Naive thymus-derived CD8-positive, alpha-beta T cell (primary cell): ENCODE data around the gene PARD3. TPM values are rescaled to one million over a fixed set of nuclear protein-coding genes. Genes with fewer than 3 reads are reported as not detected.

Experiments used
- ATAC-seq, 2 donors: fragments of 150-1000 bp; cut with Tn5 transposase in 1 of 2; sonication (Bioruptor Pico), chemical (Tn5 transposase) in 1 of 2; 1 replicate in 1 of 2; 2 replicates in 1 of 2; pipeline ENCODE4 v1.10.0; 2021; ENCODE audit warnings: mild to moderate bottlenecking in 2 of 2, moderate library complexity in 2 of 2
- POLR2A ChIA-PET: fragments of 350-600 bp; sonication (Branson Sonifier 250); formaldehyde crosslinking; loops from one replicate; lab custom pipeline; 2021; ENCODE audit warnings: antibody characterized with exemption; lab: Charles Lee
- DNase-seq, 10 donors: peaks; one replicate each; pipeline versions ENCODE4 v3.0.0 to v3.0.0-alpha.2; 2020 to 2022
- H3K27ac Mint-ChIP-seq, 10 donors: one replicate each; pipeline ENCODE4 v1.8.0; 2020 to 2022; ENCODE audit warnings: mild to moderate bottlenecking in 10 of 10, mixed read lengths in 10 of 10, moderate library complexity in 4 of 10, inconsistent platforms in 1 of 10
- H3K27me3 Mint-ChIP-seq, 5 donors: one replicate each; pipeline ENCODE4 v1.8.0; 2021 to 2022; ENCODE audit warnings: mixed read lengths in 5 of 5
- H3K36me3 Mint-ChIP-seq, 3 donors: one replicate each; pipeline ENCODE4 v1.8.0; 2020 to 2022; ENCODE audit warnings: mixed read lengths in 3 of 3, mild to moderate bottlenecking in 2 of 3, inconsistent platforms in 1 of 3
- H3K4me1 Mint-ChIP-seq, 4 donors: one replicate each; pipeline ENCODE4 v1.8.0; 2021 to 2022; ENCODE audit warnings: mixed read lengths in 4 of 4
- H3K4me3 Mint-ChIP-seq, 10 donors: one replicate each; pipeline ENCODE4 v1.8.0; 2020 to 2022; ENCODE audit warnings: mild to moderate bottlenecking in 10 of 10, mixed read lengths in 10 of 10, moderate library complexity in 6 of 10, inconsistent platforms in 1 of 10
- H3K9me3 Mint-ChIP-seq, 9 donors: one replicate each; pipeline ENCODE4 v1.8.0; 2020 to 2022; ENCODE audit warnings: mixed read lengths in 9 of 9, mild to moderate bottlenecking in 3 of 9, inconsistent platforms in 1 of 9, moderate library complexity in 1 of 9
- polyA plus RNA-seq, 3 donors: library from polyadenylated mRNA; unstranded; fragments of 300-500 nt; fragmentation: Illumina TruSeq; gene quantifications; one replicate each; pipeline ENCODE4 v1.2.3, GENCODE V29; 2021
- total RNA-seq, 8 experiments: library from RNA in 2 of 8; stranded (reverse) in 2 of 8; gene quantifications; one replicate each; pipeline ENCODE4 v1.2.3 and lab custom pipeline; 2021 to 2026

PARD3 gene
- total and polyA plus RNA-seq, 5 experiments from 2014 or later = 0.10 to 0.51 (median 0.18) TPM

DNA sequence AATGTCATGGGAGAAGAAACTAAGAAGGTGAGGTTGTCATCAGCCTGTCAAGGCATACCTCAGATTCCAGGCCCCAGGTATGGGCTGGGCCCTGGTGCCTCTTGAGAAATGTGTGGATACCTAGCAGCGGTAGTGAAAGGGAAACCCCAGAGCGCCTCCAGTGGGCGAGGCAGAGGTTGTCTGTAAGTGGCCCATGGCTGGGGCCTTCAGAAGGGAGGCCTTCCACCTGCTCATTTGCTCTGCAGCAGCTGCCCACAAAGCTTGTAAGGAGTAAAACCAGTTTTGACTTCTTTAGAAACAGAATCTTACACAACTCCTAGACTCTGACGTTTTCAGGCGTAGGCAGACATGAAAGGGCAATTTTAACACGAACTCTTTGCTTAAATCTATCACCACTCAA, 509.9 kb downstream of the PARD3 start:
- Mint-ChIP-seq H3K4me1 (no peaks in the 10 kb centered on the region), H3K9me3 (no peaks in the 10 kb centered on the region), H3K4me3 (no peak overlapping the region), H3K36me3 (no peaks in the 10 kb centered on the region), H3K27me3 (no peaks in the 10 kb centered on the region), H3K27ac (no peak overlapping the region)
- no peak for DNase-seq
- POLR2A ChIA-PET = no interaction called here
- no peak for ATAC-seq

DNA sequence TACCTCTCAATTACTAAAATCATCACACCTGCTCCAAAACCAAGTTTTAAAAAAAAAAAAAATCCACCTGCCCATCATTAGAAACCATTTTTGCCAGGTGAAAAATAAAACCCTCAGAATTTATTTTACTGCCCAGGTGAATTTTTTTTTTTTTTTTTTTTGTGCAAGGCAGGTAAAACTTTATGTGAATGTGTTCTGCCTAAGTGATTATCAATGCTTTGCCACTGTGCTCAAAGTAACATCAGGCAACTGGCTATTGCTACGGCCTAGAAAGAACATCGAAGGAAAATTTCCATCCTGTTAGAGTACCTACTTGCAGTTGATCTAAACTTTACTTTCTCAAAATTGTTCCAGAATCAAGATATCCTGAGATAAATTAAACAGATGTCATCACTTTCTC, 512.1 kb downstream of the PARD3 start:
- H3K9me3 Mint-ChIP-seq = no peaks in the 10 kb centered on the region
- POLR2A ChIA-PET = no interaction called here

DNA sequence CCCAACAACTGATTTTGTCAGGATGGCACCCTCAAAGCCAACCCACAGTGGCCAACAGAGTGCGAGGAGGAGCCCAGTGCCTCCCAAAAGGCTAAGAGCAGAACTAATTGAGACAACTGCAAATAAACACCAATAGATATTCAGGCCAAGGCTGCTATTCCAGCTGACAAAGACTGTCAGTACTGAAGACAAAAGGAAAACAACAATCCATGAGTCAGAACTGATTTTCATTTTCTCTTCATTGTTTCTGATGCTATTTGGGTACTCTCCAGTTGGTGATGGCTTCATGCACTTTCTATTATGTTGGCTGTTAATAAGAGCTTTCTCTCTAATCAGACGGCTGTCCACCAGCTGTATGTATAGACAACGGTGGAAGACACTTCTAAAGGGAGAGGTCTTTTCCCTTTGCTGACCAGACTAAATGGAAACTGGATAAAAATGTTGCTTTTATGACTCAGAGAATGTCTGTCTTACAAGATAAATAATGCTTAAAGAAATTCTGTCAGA, 515.9 kb downstream of the PARD3 start:
- Mint-ChIP-seq H3K27ac (no peak overlapping the region), H3K9me3 (no peaks in the 10 kb centered on the region), H3K4me3 (no peak overlapping the region), H3K36me3 (no peaks in the 10 kb centered on the region), H3K27me3 (peaks cover 0 to 7% (median 0%) of the 10 kb centered on the region in 5 donors), H3K4me1 (no peaks in the 10 kb centered on the region)
- POLR2A ChIA-PET = no interaction called here
- no peak for ATAC-seq
- DNase-seq = no peak

More for the DNA sequence above, 512.1 kb downstream of the PARD3 start:
- Mint-ChIP-seq H3K4me1 (no peaks in the 10 kb centered on the region), H3K4me3 (no peak overlapping the region), H3K36me3 (no peaks in the 10 kb centered on the region), H3K27me3 (no peaks in the 10 kb centered on the region), H3K27ac (no peak overlapping the region)
- DNase-seq (no peak), ATAC-seq (no peak)

DNA sequence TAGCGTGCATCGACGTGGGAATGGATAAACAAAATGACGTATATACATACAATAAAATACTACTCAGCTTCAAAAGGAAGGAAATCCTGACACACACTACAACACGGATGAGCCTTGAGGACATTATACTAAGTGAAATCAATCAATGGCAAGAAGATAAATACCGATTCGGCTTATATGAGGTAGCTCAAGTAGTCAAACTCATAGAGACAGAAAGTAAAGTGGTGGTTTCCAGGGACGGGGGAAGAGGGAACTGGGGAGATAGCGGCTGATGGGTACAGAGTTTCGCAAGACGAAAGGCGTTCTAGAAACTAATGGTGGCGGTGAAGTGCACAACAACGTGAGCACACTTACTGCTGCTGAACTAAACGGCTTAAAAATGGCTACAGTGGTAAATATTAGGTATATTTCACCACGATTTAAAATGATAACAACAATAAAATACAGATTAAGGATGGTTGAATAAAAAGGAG, 516.7 kb downstream of the PARD3 start:
- peaks cover 0 to 7% (median 0%) of the 10 kb centered on the region in 5 donors for H3K27me3 Mint-ChIP-seq
- H3K36me3 Mint-ChIP-seq = no peaks in the 10 kb centered on the region
- DNase-seq (no peak), ATAC-seq (no peak)
- no peak overlapping the region for H3K4me3 Mint-ChIP-seq
- no peaks in the 10 kb centered on the region for H3K4me1 Mint-ChIP-seq
- POLR2A ChIA-PET = no interaction called here
- H3K9me3 Mint-ChIP-seq = no peaks in the 10 kb centered on the region
- no peak overlapping the region for H3K27ac Mint-ChIP-seq

DNA sequence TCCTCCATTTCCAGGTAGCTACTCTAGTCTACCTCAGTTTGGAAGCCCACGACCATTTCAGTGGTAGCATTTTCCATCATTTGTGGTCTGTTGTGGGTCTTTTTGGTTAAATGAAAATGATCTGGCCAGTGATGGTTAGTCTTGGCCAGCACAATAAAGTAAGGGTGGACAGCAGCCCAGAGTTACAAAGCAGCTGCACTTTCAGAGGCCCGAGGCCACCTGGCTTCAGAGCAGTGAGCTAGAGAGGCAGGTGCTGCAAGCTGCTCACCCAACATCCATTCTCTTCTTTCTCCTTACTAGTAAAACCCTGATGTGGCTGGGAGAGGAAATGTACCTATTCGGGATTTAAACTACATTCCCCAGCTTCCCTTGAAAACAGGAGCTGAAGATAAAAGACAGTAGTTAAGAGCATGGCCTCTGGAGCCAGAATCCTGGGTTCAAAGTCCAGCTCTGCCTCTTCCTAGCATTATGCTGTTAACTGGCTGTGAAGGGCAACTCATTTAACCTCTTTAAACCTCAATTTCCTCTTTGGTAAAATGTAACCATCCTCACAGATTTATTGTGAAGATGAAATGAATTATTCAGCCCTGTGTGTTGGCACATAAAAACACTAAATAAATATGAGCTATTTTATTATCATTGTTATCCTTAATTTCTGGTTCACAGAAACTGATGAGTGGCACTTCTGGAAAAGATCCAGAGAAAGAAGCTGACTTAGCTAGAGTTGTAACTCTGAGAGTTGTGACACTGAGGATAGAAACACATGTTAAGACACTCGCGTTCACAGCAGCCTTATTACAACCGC, 517.4 kb downstream of the PARD3 start:
- Mint-ChIP-seq H3K36me3 (no peaks in the 10 kb centered on the region), H3K27me3 (peaks cover 0 to 7% (median 0%) of the 10 kb centered on the region in 5 donors), H3K4me3 (no peak overlapping the region), H3K27ac (no peak overlapping the region), H3K9me3 (no peaks in the 10 kb centered on the region), H3K4me1 (no peaks in the 10 kb centered on the region)
- DNase-seq (no peak), ATAC-seq (no peak)
- POLR2A ChIA-PET = no interaction called here

- Mint-ChIP-seq H3K27ac (no peak overlapping the region), H3K4me3 (no peak overlapping the region), H3K36me3 (no peaks in the 10 kb centered on the region), H3K9me3 (no peaks in the 10 kb centered on the region), H3K27me3 (peaks cover 0 to 7% (median 0%) of the 10 kb centered on the region in 5 donors), H3K4me1 (no peaks in the 10 kb centered on the region)
- ATAC-seq = no peak
- no peak for DNase-seq
- POLR2A ChIA-PET = interaction anchor here (0.5 kb wide), 1 partner anchor 14 kb away, joined by 5 read pairs; no protein-coding TSS in a partner anchor
Measured at GRCh38 chr10:34295142-34295548, 520.0 kb downstream of the PARD3 start.

DNA sequence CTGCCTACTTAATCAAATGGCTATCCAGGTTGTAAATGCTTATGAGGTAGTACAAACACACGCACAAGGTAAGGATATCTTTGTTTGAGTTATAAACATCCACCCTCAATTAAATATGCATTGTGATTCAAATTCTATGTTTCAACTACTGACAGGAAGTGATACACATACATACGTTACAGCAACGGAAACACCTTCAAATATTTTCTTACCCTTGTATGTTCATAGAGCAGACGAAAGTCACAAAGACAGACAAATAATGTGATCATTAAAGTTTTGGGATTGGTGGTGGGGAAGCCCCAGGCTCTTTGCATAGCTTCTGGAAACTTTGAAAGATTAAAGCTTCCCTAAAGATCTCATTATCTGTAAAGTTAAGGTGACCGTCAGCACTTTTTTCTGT, 521.0 kb downstream of the PARD3 start:
- Mint-ChIP-seq H3K27ac (no peak overlapping the region), H3K27me3 (peaks cover 0 to 7% (median 0%) of the 10 kb centered on the region in 5 donors), H3K9me3 (no peaks in the 10 kb centered on the region), H3K4me3 (no peak overlapping the region), H3K4me1 (no peaks in the 10 kb centered on the region), H3K36me3 (no peaks in the 10 kb centered on the region)
- ATAC-seq (no peak), DNase-seq (no peak)
- POLR2A ChIA-PET = no interaction called here

GRCh38 chr10:34292675-34293074, 522.4 kb downstream of the PARD3 start:
- ATAC-seq (no peak), DNase-seq (no peak)
- Mint-ChIP-seq H3K27me3 (peaks cover 0 to 7% (median 0%) of the 10 kb centered on the region in 5 donors), H3K4me3 (no peak overlapping the region), H3K27ac (no peak overlapping the region), H3K9me3 (no peaks in the 10 kb centered on the region), H3K4me1 (no peaks in the 10 kb centered on the region), H3K36me3 (no peaks in the 10 kb centered on the region)
- POLR2A ChIA-PET = no interaction called here

DNA sequence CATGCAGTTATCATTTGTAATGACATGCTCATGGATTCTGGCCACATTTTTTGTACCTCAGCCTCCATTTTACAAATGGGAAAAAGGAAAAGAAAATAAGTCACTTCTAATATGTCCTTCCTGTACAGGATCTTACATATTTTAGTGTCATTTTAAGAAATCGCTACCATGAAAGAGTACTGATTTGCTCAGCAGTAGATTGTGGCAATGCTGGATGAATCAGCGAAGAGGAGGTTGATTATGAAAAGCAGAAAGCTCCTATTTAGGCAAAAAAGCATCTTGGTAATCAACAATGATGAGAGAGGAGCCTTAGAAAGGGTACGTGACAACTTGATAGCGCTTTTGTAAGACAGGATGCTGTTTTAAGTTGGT, 522.9 kb downstream of the PARD3 start:
- Mint-ChIP-seq H3K9me3 (no peaks in the 10 kb centered on the region), H3K4me3 (no peak overlapping the region), H3K36me3 (no peaks in the 10 kb centered on the region), H3K4me1 (no peaks in the 10 kb centered on the region), H3K27ac (no peak overlapping the region), H3K27me3 (peaks cover 0 to 7% (median 0%) of the 10 kb centered on the region in 5 donors)
- POLR2A ChIA-PET = no interaction called here
- DNase-seq = no peak
- no peak for ATAC-seq

- Mint-ChIP-seq H3K36me3 (no peaks in the 10 kb centered on the region), H3K27ac (no peak overlapping the region), H3K9me3 (no peaks in the 10 kb centered on the region), H3K27me3 (peaks cover 0 to 7% (median 0%) of the 10 kb centered on the region in 5 donors), H3K4me1 (no peaks in the 10 kb centered on the region), H3K4me3 (no peak overlapping the region)
- POLR2A ChIA-PET = interaction anchor here (0.6 kb wide), 1 partner anchor 129 kb away, joined by 3 read pairs; no protein-coding TSS in a partner anchor
- ATAC-seq (no peak), DNase-seq (no peak)
Measured at GRCh38 chr10:34291466-34292193, 523.5 kb downstream of the PARD3 start.

DNA sequence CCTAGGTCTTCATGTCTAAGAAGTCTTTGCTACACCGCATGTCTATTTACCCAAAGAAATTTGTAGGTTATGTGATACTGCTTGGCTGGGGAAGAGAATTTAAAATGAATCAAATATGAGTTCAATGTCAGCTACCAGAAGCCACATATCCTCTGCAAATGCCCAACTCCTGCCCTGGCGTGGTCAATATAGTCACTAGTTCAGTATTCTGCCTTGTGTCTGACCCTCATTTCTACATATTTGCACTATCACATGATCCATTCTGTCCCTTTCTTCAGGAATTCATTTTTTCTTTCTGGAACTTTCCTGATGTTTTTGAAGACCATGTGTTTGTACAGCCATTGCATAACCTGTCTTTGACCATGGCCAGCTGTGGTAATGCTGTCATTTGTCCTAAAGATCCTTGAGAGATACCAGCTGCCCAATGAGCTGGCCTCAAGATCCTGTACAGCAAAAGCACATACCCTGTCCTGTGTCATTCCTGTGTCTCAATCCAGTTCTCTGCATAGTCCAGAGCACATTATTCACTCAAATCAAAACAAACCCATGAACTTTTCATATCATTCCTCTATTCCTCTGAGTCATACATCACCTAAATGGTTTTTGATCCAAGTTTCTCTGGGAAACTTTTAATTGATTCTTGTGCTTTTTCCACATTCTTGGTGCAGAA, 524.5 kb downstream of the PARD3 start:
- POLR2A ChIA-PET = no interaction called here
- no peak for DNase-seq
- Mint-ChIP-seq H3K27me3 (peaks cover 0 to 7% (median 0%) of the 10 kb centered on the region in 5 donors), H3K9me3 (no peaks in the 10 kb centered on the region), H3K36me3 (no peaks in the 10 kb centered on the region), H3K4me1 (no peaks in the 10 kb centered on the region), H3K4me3 (no peak overlapping the region), H3K27ac (no peak overlapping the region)
- ATAC-seq = no peak

DNA sequence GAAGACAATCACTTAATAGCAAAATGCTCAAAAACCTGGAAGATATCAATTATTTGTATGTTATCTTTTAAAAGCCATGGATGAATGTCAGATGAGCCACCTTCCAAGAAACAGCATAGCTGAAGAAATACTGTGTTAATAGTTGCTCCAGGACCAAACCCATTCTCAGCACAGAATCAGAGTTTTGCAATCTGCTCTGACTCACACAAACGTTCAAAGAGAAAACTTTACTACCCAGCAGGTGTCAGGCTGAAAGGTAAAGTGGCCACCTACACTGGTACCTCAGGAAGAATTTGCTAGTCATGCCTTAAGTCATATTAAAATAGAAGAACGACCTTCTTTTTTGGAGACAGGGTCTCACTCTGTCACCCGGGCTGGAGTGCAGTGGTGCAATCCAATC, 526.5 kb downstream of the PARD3 start:
- no peaks in the 10 kb centered on the region for H3K4me1 Mint-ChIP-seq
- H3K9me3 Mint-ChIP-seq = no peaks in the 10 kb centered on the region
- H3K4me3 Mint-ChIP-seq = no peak overlapping the region
- H3K27ac Mint-ChIP-seq = no peak overlapping the region
- H3K36me3 Mint-ChIP-seq = no peaks in the 10 kb centered on the region
- peaks cover 0 to 3% (median 0%) of the 10 kb centered on the region in 5 donors for H3K27me3 Mint-ChIP-seq
- no peak for DNase-seq
- POLR2A ChIA-PET = no interaction called here
- ATAC-seq = no peak
